Suprapubic skin (tissue), 4 donors: ENCODE measurements around the gene CDK5RAP2.

Experiments used
- CTCF ChIP-seq, 2 donors: fragments of 200-600 bp in 1 of 2; fragments of 450-650 bp in 1 of 2; sonication (generic) in 1 of 2; IDR thresholded peaks; one replicate each; pipeline ENCODE4 v1.5.1; 2016 to 2019; ENCODE audit warnings: antibody characterized with exemption in 2 of 2, mild to moderate bottlenecking in 1 of 2, moderate library complexity in 1 of 2
- EP300 ChIP-seq: sonication (generic); formaldehyde crosslinking; IDR thresholded peaks from one replicate; pipeline ENCODE4 v1.6.1; 2017; ENCODE audit warnings: antibody characterized with exemption
- POLR2A ChIP-seq, 2 donors: fragments of 450-650 bp; IDR thresholded peaks; one replicate each; pipeline ENCODE4 v1.6.1; 2017; ENCODE audit warnings: antibody characterized with exemption in 2 of 2, mild to moderate bottlenecking in 2 of 2, moderate library complexity in 2 of 2
- POLR2AphosphoS5 ChIP-seq, 3 donors: sonication (generic); formaldehyde crosslinking; IDR thresholded peaks; one replicate each; pipeline ENCODE4 v1.6.1; 2017; ENCODE audit warnings: antibody characterized with exemption in 3 of 3

- no peak for TF ChIP-seq POLR2A (IDR thresholded peaks at IDR 0.05)
- no peak for TF ChIP-seq CTCF (IDR thresholded peaks at IDR 0.05)
- TF ChIP-seq POLR2AphosphoS5 (IDR thresholded peaks at IDR 0.05), result no peak
- TF ChIP-seq EP300, result no peak
These were observed 97.4 kb downstream of the CDK5RAP2 start for GRCh38 chr9:120482424-120483186.
